ENCODE results near the gene SNRK. TPM values are rescaled to one million over a fixed set of nuclear protein-coding genes. Genes with fewer than 3 reads are reported as not detected.

Gene SNRK
- total and polyA plus RNA-seq, 2 of the 13 experiments (the other 11 are each of a cell fraction or from before 2014, with no cell fraction given) = 11.4 to 16.1 TPM

- TF ChIP-seq ZBTB39 (CRISPR knock-in tag; IDR thresholded peaks at IDR 0.05) = no peak
- TF ChIP-seq DNMT1 (CRISPR knock-in tag; IDR thresholded peaks at IDR 0.05) = no peak
- TF ChIP-seq SCMH1 (CRISPR knock-in tag; IDR thresholded peaks at IDR 0.05; ENCODE audit: borderline replicate concordance) = no peak
- no peak for TF ChIP-seq ZNF451 (CRISPR knock-in tag; IDR thresholded peaks at IDR 0.05)
Observed at GRCh38 chr3:43346978-43347749, 60.8 kb downstream of the SNRK start (continued).

- FAIRE-seq (no peak), DNase-seq (ENCODE audit: low spot score) (no peak), ATAC-seq (peak; percentile 38; the same call in 2 of the 3 replicates)
- H3K79me2 ChIP-seq (ENCODE audit: insufficient read depth, low read length) = no peaks in the 10 kb centered on the region
- BruUV-seq (replicated peaks) = no TSS peak
- intact Hi-C loops (cut with micrococcal nuclease; ENCODE audit: unreplicated experiment) (no loop called here), in situ Hi-C loops (cut with HindIII; ENCODE audit: extremely low pct_ligation_motif_present, low pct_unique_long_range_greater_than_20kb) (no loop called here)
- TF ChIP-seq AGO2 (optimal IDR thresholded peaks at IDR 0.05; ENCODE audit: low read depth, low read length) = peak; percentile 35
- TF ChIP-seq REL (CRISPR knock-in tag; conservative IDR thresholded peaks at IDR 0.05) = no peak
- TF ChIP-seq ZNF512 (CRISPR knock-in tag; IDR thresholded peaks at IDR 0.05) = no peak
- CTCF ChIA-PET (ENCODE audit: low intra/inter-chr PET ratio, low total read pairs) = no interaction called here
- H3K9ac ChIP-seq (ENCODE audit: insufficient read depth, low read depth, low read length) = no peak overlapping the region
- over 99% methylated on average over 13 of the region's 20 CpGs for WGBS (ENCODE audit: low lambda C conversion rate)
- no peaks in the 10 kb centered on the region for H3K27me3 ChIP-seq (ENCODE audit: control insufficient read depth in 1 of 2, insufficient read depth in 2 of 2, low read length in 2 of 2)
- H3K27ac ChIP-seq (ENCODE audit: extremely low read length, insufficient read depth, low read length) = no peak overlapping the region
- no peaks in the 10 kb centered on the region for H3K4me1 ChIP-seq (ENCODE audit: insufficient read depth, low read length)
- no peak overlapping the region for H3K4me2 ChIP-seq (ENCODE audit: low read depth, low read length)
- no peak overlapping the region for H3K4me3 ChIP-seq (replicated peaks in 1 of 3; ENCODE audit: insufficient read depth in 1 of 3, low read depth in 2 of 3, low read length in 3 of 3)
- H2AFZ ChIP-seq (ENCODE audit: low read length) = no peak overlapping the region
- peaks cover 28 to 63% of the 10 kb centered on the region in 2 experiments for H3K36me3 ChIP-seq (replicated peaks in 1 of 2; ENCODE audit: control insufficient read depth in 1 of 2, insufficient read depth in 2 of 2, low read length in 2 of 2)
- peaks cover 4% of the 10 kb centered on the region; the same call in 1 of the 2 replicates for H3K9me3 ChIP-seq (ENCODE audit: low read length)
- 0 out of 2 replicates have a peak, but pooled peaks cover 3% of the 10 kb centered on the region for H4K20me1 ChIP-seq (ENCODE audit: insufficient read depth, low read length)
- POLR2A ChIA-PET = no interaction called here
Observed at GRCh38 chr3:43347774-43348173, 61.4 kb downstream of the SNRK start.

Data from HepG2 (cell line).